HAP-1 (cell line): ENCODE measurements around the gene ABLIM1.
A peak's percentile ranks its signal among the peaks of the same experiment; 100 is the strongest.
"Not testable (repeated sequence)": the region's sequence is repeated elsewhere in the genome, so short reads cannot be mapped to it uniquely, and the experiment has no call there.

Experiments
- DNase-seq, 2 experiments: peaks; one replicate each; pipeline ENCODE4 v3.0.0-alpha.2; 2016 to 2020; ENCODE audit warnings: low spot score in 2 of 2
- H3K27me3 ChIP-seq: fragments of 250-450 bp; sonication (Bioruptor Pico); 2 replicates; pipeline ENCODE4 v1.5.1; 2020; ENCODE audit warnings: low read depth, mild to moderate bottlenecking, moderate library complexity
- H3K36me3 ChIP-seq: fragments of 250-450 bp; sonication (Bioruptor Pico); replicated peaks from 2 replicates; pipeline ENCODE4 v1.5.1; 2020; ENCODE audit warnings: mild to moderate bottlenecking
- H3K4me1 ChIP-seq: fragments of 250-450 bp; sonication (Bioruptor Pico); 2 replicates; pipeline ENCODE4 v1.5.1; 2020; ENCODE audit warnings: mild to moderate bottlenecking
- H3K4me3 ChIP-seq: fragments of 250-450 bp; sonication (Bioruptor Pico); 2 replicates; pipeline ENCODE4 v1.5.1; 2020; ENCODE audit warnings: mild to moderate bottlenecking, moderate library complexity
- H3K9me3 ChIP-seq: fragments of 250-450 bp; sonication (Bioruptor Pico); 2 replicates; pipeline ENCODE4 v1.5.1; 2020; ENCODE audit warnings: mild to moderate bottlenecking, moderate library complexity
- in situ Hi-C: fragments of 300-500 bp; cut with MboI; formaldehyde crosslinking; loops from 3 replicates; pipeline ENCODE4 v1.14.3; 2020; ENCODE audit warnings: low sequenced_read_pairs, inconsistent platforms, mixed read lengths

ABLIM1 gene

DNA sequence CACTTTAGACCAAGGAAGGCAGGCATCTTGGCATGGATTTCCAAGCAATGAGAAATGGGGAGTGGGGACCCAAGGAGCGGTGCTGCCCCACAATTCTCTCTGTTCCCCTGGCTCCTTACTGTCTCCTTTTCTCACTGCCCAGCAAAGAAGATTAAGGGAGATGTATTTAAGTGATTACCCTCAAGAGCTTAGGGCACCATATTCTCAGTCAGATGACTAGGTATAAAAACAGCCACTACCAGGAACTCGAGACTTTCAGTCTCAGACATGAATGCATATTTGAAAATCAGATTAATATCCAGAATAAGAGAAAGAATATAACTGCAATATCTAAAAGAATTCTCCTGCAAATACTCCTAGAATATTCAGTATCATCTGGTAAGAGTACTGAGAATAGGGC, at the start of gene ABLIM1:
TSS of gene ABLIM1 (minus strand) at position 101 of the 400 bp plus-strand sequence. CDS start at position 26, 75 bp downstream.
- Histone ChIP-seq H3K4me3 (no peak within 1 kb of the TSS), H3K27me3 (no peaks in the 10 kb centered on the region), H3K9me3 (no peaks in the 10 kb centered on the region), H3K36me3 (no peaks in the 10 kb centered on the region), H3K4me1 (no peaks in the 10 kb centered on the region)
- in situ Hi-C loops, result no loop called here
- DNase-seq, result no peak

DNA sequence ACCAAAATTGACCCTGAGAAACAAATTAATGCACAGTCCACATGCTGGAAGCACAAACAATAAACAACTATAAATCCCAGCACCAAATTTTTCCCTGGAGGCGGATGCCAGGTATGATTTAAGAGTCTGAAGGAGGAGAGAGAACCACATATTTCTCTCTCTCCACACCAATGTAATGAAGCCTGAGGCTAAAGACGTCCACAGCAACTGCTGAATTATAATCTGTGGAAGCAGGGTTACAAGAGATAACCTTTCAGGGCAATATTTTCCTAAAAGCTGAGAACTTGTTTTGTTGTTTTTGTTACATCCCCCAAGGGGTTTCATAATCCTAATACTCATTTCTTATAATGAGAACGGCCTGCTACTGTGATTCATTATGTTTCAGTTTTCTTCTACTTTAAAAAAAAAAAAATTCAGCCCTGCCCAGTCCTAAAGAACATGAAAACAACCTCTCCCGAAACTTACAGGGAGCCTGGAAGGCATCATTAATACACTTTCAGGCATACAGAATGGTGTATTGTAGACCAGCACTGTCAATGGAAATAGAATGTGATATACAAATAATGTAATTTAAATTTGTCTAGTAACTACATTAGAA, 48.5 kb upstream of the ABLIM1 start:
- H3K27me3 ChIP-seq, result peaks cover 45% of the 10 kb centered on the region
- no peaks in the 10 kb centered on the region for H3K9me3 ChIP-seq
- no peaks in the 10 kb centered on the region for H3K4me1 ChIP-seq
- in situ Hi-C loops, result loop anchor here (25.0 kb wide), 1 partner anchor 394 kb away; no protein-coding TSS in a partner anchor
- H3K4me3 ChIP-seq, result no peak overlapping the region
- DNase-seq, result no peak
- no peaks in the 10 kb centered on the region for H3K36me3 ChIP-seq

DNA sequence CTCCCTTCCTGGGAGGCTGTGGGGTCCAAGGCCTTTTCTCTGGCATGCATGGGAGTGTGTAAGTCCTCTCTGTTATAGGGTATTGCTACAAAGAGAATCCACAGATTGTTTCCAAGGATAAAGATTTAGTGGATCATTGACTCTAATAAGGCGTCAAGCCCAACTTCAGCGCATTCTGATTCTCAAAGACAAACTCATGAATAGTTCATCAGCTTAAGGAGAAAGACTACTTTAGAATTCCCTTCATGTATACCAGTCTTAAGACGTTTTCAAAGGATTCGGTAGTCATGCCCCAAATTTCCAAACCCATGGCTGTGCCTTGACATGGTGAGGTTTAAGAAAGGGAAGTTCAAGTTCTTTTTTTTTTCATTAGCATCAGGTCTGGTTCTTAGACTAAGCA, 46.6 kb upstream of the ABLIM1 start:
- Histone ChIP-seq H3K4me3 (no peak overlapping the region), H3K36me3 (no peaks in the 10 kb centered on the region), H3K4me1 (no peaks in the 10 kb centered on the region), H3K9me3 (no peaks in the 10 kb centered on the region), H3K27me3 (peaks cover 42% of the 10 kb centered on the region)
- in situ Hi-C loops, result loop anchor here (25.0 kb wide), 1 partner anchor 392 kb away; no protein-coding TSS in a partner anchor
- DNase-seq, result no peak

DNA sequence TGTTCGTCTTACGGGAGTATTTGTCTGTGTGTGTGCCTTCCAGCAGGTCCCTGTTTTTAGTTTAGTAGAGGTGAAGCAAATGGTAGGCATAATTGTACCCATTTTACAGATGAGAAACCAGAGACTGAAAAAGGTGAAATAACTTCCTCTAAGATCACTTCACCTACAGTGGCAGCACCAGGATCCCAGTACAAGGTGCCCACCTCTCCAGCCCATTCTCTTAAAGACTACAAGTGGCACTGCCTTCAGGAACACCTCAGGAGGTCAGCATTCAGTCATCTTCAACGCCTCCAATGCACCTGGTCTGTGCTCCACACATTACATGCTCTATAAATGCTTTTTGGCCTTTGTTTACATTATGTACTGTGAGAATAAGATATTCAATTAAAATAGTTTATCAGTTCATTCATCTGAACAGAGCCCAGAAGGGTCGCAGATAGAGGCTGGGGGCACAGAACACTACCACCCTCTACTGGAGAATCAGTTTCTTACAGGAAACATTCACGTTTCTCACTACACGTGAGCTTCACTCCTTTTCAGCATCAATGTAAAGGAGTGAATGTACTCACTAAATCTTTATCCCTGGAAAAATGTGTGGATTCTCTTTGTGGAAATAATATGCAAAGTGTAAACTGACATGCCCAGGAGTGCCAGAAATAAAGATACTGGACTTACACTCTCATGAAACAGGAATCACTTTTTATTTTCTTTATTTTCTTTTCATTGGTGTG, 45.5 kb upstream of the ABLIM1 start:
- peaks cover 31% of the 10 kb centered on the region for H3K27me3 ChIP-seq
- H3K4me3 ChIP-seq, result no peak overlapping the region
- DNase-seq, result peak; percentile 32 to 53
- H3K36me3 ChIP-seq, result no peaks in the 10 kb centered on the region
- in situ Hi-C loops, result loop anchor here (25.0 kb wide), 1 partner anchor 391 kb away; no protein-coding TSS in a partner anchor
- no peaks in the 10 kb centered on the region for H3K9me3 ChIP-seq
- H3K4me1 ChIP-seq, result no peaks in the 10 kb centered on the region

DNA sequence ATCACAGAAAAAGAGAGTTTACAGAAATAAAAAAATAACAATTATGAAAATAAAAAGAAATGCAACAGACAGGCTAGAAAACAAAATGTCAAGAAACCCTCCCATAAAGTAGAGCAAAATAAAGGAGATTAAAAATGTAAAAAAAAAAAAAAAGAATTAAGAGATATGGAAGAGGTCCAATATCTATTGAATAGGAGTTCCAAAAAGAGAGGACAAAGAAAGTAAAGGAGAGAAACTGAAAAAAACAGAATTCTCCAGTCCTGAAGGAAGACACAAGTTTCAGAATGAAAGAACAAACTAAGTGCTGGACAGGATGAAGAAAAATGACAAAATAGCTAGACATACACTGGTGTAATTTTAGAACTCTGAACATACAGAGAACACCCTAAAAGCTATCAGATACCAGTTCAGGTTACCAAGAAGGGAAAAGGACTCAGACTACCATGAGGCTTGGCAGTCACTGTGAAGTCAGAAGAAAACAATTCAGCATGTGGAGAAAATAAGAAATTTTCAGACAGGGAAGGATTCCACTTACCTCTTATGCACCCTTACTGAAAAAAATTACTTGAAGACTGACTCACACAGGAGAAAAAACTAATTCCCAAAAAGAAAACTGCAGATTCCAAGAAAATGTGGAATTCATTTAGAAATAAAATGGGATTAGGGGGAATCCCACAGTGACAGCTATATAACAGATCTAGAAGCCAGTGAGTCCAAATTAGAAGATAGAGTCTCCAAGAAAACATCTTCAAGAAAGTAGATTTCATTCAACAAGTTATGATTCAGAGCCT, 40.4 kb upstream of the ABLIM1 start:
- Histone ChIP-seq H3K36me3 (no peaks in the 10 kb centered on the region), H3K4me1 (no peaks in the 10 kb centered on the region), H3K27me3 (peaks cover 10% of the 10 kb centered on the region), H3K4me3 (no peak overlapping the region), H3K9me3 (no peaks in the 10 kb centered on the region)
- in situ Hi-C loops, result loop anchor here (5.0 kb wide), 1 partner anchor 151 kb away; no protein-coding TSS in a partner anchor
- DNase-seq, result no peak

GRCh38 chr10:114697061-114697598, 39.1 kb upstream of the ABLIM1 start:
- Histone ChIP-seq H3K4me3 (no peak overlapping the region), H3K36me3 (no peaks in the 10 kb centered on the region), H3K9me3 (no peaks in the 10 kb centered on the region), H3K4me1 (no peaks in the 10 kb centered on the region; the same call in 1 of the 2 replicates), H3K27me3 (peaks cover 6% of the 10 kb centered on the region)
- no peak for DNase-seq
- in situ Hi-C loops, result loop anchor here (5.0 kb wide), 1 partner anchor 150 kb away; no protein-coding TSS in a partner anchor

DNA sequence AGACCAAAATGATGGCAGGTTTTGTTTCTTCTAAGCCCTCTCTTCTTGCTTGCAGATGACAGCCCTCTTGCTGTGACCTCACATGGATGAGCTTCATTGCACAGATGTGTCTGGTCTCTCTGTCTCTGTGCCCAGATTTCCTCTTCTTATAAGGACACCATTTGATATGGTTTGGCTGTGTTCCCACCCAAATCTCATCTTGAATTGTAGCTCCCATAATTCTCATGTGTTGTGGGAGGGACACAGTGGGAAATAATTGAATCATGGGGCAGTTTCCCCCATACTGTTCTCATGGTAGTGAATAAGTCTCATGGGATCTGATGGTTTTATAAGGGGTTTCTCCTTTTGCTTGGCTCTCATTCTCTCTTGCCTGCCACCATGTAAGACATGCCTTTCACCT, 38.2 kb upstream of the ABLIM1 start:
- not testable (repeated sequence) for H3K4me3 ChIP-seq, H3K9me3 ChIP-seq, H3K36me3 ChIP-seq, H3K4me1 ChIP-seq, DNase-seq, H3K27me3 ChIP-seq
- in situ Hi-C loops, result loop anchor here (5.0 kb wide), 1 partner anchor 149 kb away; no protein-coding TSS in a partner anchor

- Histone ChIP-seq H3K27me3 (peaks cover 6% of the 10 kb centered on the region), H3K36me3 (no peaks in the 10 kb centered on the region), H3K4me3 (no peak overlapping the region), H3K4me1 (no peaks in the 10 kb centered on the region; the same call in 1 of the 2 replicates), H3K9me3 (no peaks in the 10 kb centered on the region)
- DNase-seq, result peak; percentile 51 to 76
- in situ Hi-C loops, result loop anchor here (5.0 kb wide), 1 partner anchor 147 kb away; no protein-coding TSS in a partner anchor
These were observed 36.7 kb upstream of the ABLIM1 start for GRCh38 chr10:114694752-114695151.

DNA sequence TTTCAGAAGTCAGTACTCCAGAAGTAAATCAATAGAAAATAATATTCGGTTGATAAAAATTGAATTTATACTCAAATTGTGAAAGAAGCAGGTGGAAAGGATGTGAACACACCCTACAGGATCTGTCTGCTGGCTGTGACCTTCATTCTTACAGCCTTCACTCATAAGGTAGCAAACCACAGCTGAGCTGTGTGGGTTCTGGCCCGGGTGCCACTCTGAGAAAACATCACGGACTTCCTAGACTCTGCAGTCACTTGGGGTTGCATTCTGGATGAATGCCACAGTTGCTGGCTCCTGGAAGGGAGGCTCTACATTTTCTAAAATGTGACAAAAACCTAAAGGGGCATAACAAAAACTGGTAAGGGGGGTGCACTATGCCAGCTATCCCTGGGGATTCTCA, 36.0 kb upstream of the ABLIM1 start:
- Histone ChIP-seq H3K36me3 (no peaks in the 10 kb centered on the region), H3K4me3 (no peak overlapping the region), H3K9me3 (no peaks in the 10 kb centered on the region), H3K27me3 (peaks cover 6% of the 10 kb centered on the region), H3K4me1 (no peaks in the 10 kb centered on the region; the same call in 1 of the 2 replicates)
- DNase-seq, result no peak
- in situ Hi-C loops, result no loop called here

- H3K9me3 ChIP-seq, result no peaks in the 10 kb centered on the region
- H3K27me3 ChIP-seq, result no peaks in the 10 kb centered on the region; the same call in none of the 2 replicates
- DNase-seq, result no peak
- H3K36me3 ChIP-seq, result no peaks in the 10 kb centered on the region
- H3K4me1 ChIP-seq, result peaks cover 3% of the 10 kb centered on the region
- in situ Hi-C loops, result no loop called here
- no peak overlapping the region for H3K4me3 ChIP-seq
These were observed 33.4 kb upstream of the ABLIM1 start for GRCh38 chr10:114691442-114691941.

GRCh38 chr10:114688786-114689185, 30.7 kb upstream of the ABLIM1 start:
- Histone ChIP-seq H3K36me3 (no peaks in the 10 kb centered on the region), H3K4me3 (no peak overlapping the region), H3K27me3 (no peaks in the 10 kb centered on the region; the same call in 1 of the 2 replicates), H3K4me1 (peaks cover 13% of the 10 kb centered on the region), H3K9me3 (no peaks in the 10 kb centered on the region)
- in situ Hi-C loops, result no loop called here
- no peak for DNase-seq

DNA sequence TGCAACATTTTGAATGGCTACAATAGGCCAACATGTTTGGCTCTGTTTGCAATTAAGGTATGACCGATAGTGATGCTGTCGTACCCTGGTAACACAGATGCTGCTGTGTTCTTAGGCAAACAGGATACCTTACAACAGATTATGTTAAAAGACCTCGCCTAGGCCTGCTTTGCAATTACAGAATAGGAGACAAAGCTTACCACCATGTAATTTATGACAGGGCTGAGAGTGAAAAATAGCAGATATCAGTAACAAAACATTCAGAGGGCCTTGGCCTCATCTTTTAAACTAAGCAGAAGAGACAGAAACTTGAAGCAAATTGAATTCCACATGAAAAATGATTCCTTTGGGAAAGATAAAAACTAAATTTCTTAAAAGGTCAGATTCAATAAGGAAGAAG, 29.4 kb upstream of the ABLIM1 start:
- no peak for DNase-seq
- Histone ChIP-seq H3K9me3 (no peaks in the 10 kb centered on the region), H3K36me3 (no peaks in the 10 kb centered on the region), H3K27me3 (no peaks in the 10 kb centered on the region; the same call in 1 of the 2 replicates), H3K4me3 (no peak overlapping the region), H3K4me1 (peaks cover 13% of the 10 kb centered on the region)
- in situ Hi-C loops, result no loop called here

DNA sequence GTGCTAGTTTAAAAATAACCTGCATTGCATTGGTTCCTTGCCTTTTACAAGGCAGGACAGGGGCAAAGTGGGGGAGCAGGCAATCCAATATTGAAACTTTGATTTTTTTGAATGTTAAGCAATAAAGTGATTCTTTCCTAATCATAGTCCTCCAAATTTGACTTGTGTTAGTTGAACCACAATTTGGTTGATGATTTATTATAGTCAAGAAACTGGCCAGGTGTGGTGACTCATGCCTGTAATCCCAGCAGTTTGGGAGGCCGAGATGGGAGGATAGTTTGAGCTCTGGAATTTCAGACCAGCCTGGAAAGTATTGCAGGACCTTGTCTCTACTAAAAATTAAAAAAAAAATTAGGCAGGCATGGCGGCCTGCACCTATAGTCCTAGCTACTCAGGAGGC, 27.9 kb upstream of the ABLIM1 start:
- no peak for DNase-seq
- Histone ChIP-seq H3K27me3 (no peaks in the 10 kb centered on the region), H3K9me3 (no peaks in the 10 kb centered on the region), H3K36me3 (no peaks in the 10 kb centered on the region), H3K4me1 (peaks cover 13% of the 10 kb centered on the region), H3K4me3 (no peak overlapping the region)
- in situ Hi-C loops, result no loop called here
